HTR-8/SVneo (cell line): ENCODE data around the gene L3MBTL4.

ENCODE experiments used
- DNase-seq: peaks from one replicate; pipeline ENCODE4 v3.0.0; 2011; ENCODE audit warnings: low spot score, mixed read lengths; ENCODE audit not compliant: insufficient read length
- FAIRE-seq: peaks from 2 replicates; lab custom pipeline; 2011; peaks lifted over from hg19 to GRCh38; lab: Jason Lieb, UNC

The L3MBTL4 gene

GRCh38 chr18:5977022-5977421 lies 437.7 kb downstream of the L3MBTL4 start:
- no peak for DNase-seq
- FAIRE-seq = no peak

- FAIRE-seq (no peak), DNase-seq (no peak)
These were observed 439.4 kb downstream of the L3MBTL4 start for GRCh38 chr18:5975111-5976002.

GRCh38 chr18:5974696-5975095 lies 440.0 kb downstream of the L3MBTL4 start:
- DNase-seq (no peak), FAIRE-seq (no peak)

- FAIRE-seq = no peak
- DNase-seq = no peak
These were observed 441.6 kb downstream of the L3MBTL4 start for GRCh38 chr18:5973099-5973498.

- no peak for DNase-seq
- no peak for FAIRE-seq
These were observed 442.4 kb downstream of the L3MBTL4 start for GRCh38 chr18:5972298-5972697.

GRCh38 chr18:5969989-5970403 lies 444.7 kb downstream of the L3MBTL4 start:
- DNase-seq = no peak
- FAIRE-seq = no peak

GRCh38 chr18:5969355-5969988 lies 445.2 kb downstream of the L3MBTL4 start:
- no peak for DNase-seq
- FAIRE-seq = no peak

- no peak for DNase-seq
- no peak for FAIRE-seq
These were observed 447.0 kb downstream of the L3MBTL4 start for GRCh38 chr18:5967666-5968065.

GRCh38 chr18:5967007-5967406 lies 447.7 kb downstream of the L3MBTL4 start:
- FAIRE-seq (no peak), DNase-seq (no peak)

GRCh38 chr18:5966514-5966913 lies 448.2 kb downstream of the L3MBTL4 start:
- DNase-seq = no peak
- no peak for FAIRE-seq

- DNase-seq (no peak), FAIRE-seq (no peak)
These were observed 449.7 kb downstream of the L3MBTL4 start for GRCh38 chr18:5964996-5965395.

GRCh38 chr18:5964596-5964995 lies 450.1 kb downstream of the L3MBTL4 start:
- DNase-seq (no peak), FAIRE-seq (no peak)

- no peak for DNase-seq
- FAIRE-seq = no peak
These were observed 450.6 kb downstream of the L3MBTL4 start for GRCh38 chr18:5964108-5964507.

- FAIRE-seq (no peak), DNase-seq (no peak)
These were observed 451.4 kb downstream of the L3MBTL4 start for GRCh38 chr18:5963267-5963666.

- FAIRE-seq (no peak), DNase-seq (no peak)
These were observed 452.3 kb downstream of the L3MBTL4 start for GRCh38 chr18:5962362-5962761.

- FAIRE-seq (no peak), DNase-seq (no peak)
These were observed 452.9 kb downstream of the L3MBTL4 start for GRCh38 chr18:5961828-5962150.

- FAIRE-seq = no peak
- DNase-seq = no peak
These were observed 453.4 kb downstream of the L3MBTL4 start for GRCh38 chr18:5961097-5961827.

GRCh38 chr18:5958822-5959221 lies 455.9 kb downstream of the L3MBTL4 start:
- no peak for DNase-seq
- FAIRE-seq = no peak

GRCh38 chr18:5955861-5956260 lies 458.9 kb downstream of the L3MBTL4 start:
- FAIRE-seq (no peak), DNase-seq (no peak)

- FAIRE-seq (no peak), DNase-seq (no peak)
These were observed 463.1 kb downstream of the L3MBTL4 start for GRCh38 chr18:5951515-5952091.

- DNase-seq (no peak), FAIRE-seq (no peak)
These were observed 465.9 kb downstream of the L3MBTL4 start for GRCh38 chr18:5948781-5949180.
